ENCODE results near the gene FAM114A1.
"Not testable (repeated sequence)": the region's sequence is repeated elsewhere in the genome, so short reads cannot be mapped to it uniquely, and the experiment has no call there.

FAM114A1 gene

GRCh38 chr4:38905652-38906385, 38.2 kb downstream of the FAM114A1 start:
- no peak for DNase-seq

- no peak for DNase-seq
Measured at GRCh38 chr4:38907696-38908270, 40.2 kb downstream of the FAM114A1 start.

GRCh38 chr4:38909015-38909414, 41.4 kb downstream of the FAM114A1 start:
- no peak for DNase-seq

GRCh38 chr4:38911257-38911656, 43.7 kb downstream of the FAM114A1 start:
- no peak for DNase-seq

GRCh38 chr4:38914854-38915253, 47.2 kb downstream of the FAM114A1 start:
- DNase-seq: no peak

- not testable (repeated sequence) for DNase-seq
Measured at GRCh38 chr4:38916267-38916666, 48.7 kb downstream of the FAM114A1 start.

- DNase-seq: no peak
Measured at GRCh38 chr4:38917481-38918025, 49.9 kb downstream of the FAM114A1 start.

GRCh38 chr4:38919494-38919893, 51.9 kb downstream of the FAM114A1 start:
- no peak for DNase-seq

- DNase-seq: no peak
Measured at GRCh38 chr4:38920186-38920585, 52.6 kb downstream of the FAM114A1 start.

GRCh38 chr4:38920677-38921076, 53.1 kb downstream of the FAM114A1 start:
- no peak for DNase-seq

GRCh38 chr4:38921151-38921550, 53.5 kb downstream of the FAM114A1 start:
- DNase-seq: no peak

GRCh38 chr4:38923746-38924145, 56.1 kb downstream of the FAM114A1 start:
- no peak for DNase-seq

GRCh38 chr4:38924353-38924752, 56.7 kb downstream of the FAM114A1 start:
- DNase-seq: no peak

GRCh38 chr4:38925492-38926413, 58.1 kb downstream of the FAM114A1 start:
- no peak for DNase-seq

- DNase-seq: no peak
Measured at GRCh38 chr4:38926896-38927295, 59.3 kb downstream of the FAM114A1 start.

- no peak for DNase-seq
Measured at GRCh38 chr4:38928568-38928967, 61.0 kb downstream of the FAM114A1 start.

GRCh38 chr4:38928974-38929373, 61.4 kb downstream of the FAM114A1 start:
- DNase-seq: no peak

- no peak for DNase-seq
Measured at GRCh38 chr4:38930204-38930603, 62.6 kb downstream of the FAM114A1 start.

GRCh38 chr4:38930707-38931106, 63.1 kb downstream of the FAM114A1 start:
- no peak for DNase-seq

GRCh38 chr4:38931125-38931524, 63.5 kb downstream of the FAM114A1 start:
- no peak for DNase-seq

- DNase-seq: no peak
Measured at GRCh38 chr4:38935391-38936073, 67.9 kb downstream of the FAM114A1 start.

- DNase-seq: no peak
Measured at GRCh38 chr4:38939165-38939564, 71.6 kb downstream of the FAM114A1 start.

- DNase-seq: no peak
Measured at GRCh38 chr4:38940476-38940875, 72.9 kb downstream of the FAM114A1 start.
